Mucosa of gallbladder (tissue), 1 donor: ENCODE measurements around the gene RNF166. TPM values are rescaled to one million over a fixed set of nuclear protein-coding genes. Genes with fewer than 3 reads are reported as not detected.

Experiments
- DNase-seq: peaks from one replicate; pipeline ENCODE4 v3.0.0-alpha.2; 2020; ENCODE audit warnings: low spot score
- total RNA-seq: library from RNA; stranded (reverse); gene quantifications from one replicate; pipeline ENCODE4 v1.2.1, GENCODE V29; 2021
- donor health status: DM: no; HTN: no; CAD: no.

Gene RNF166
- total RNA-seq, 1 donor from 2014 or later: 28.4 TPM

DNA sequence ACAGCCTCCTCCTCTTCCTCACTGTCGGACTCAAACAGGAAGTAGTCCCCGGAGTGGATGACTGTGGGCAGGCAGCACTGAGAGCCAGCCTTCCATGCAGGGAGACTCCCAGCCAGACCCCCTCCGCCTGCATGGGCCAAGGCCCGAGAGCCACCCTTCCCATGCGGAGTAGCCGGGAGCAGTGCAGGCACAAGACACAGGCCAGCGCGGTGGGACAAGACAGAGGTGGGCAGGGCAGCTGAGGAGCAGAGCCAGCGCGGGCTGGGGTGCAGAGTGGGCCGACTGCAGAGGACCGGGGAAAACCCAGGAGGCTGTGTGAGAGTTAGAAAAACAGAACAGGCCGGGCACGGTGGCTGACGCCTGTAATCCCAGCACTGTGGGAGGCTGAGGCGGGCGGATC is 17.7 kb upstream of the RNF166 start:
- DNase-seq: no peak

DNA sequence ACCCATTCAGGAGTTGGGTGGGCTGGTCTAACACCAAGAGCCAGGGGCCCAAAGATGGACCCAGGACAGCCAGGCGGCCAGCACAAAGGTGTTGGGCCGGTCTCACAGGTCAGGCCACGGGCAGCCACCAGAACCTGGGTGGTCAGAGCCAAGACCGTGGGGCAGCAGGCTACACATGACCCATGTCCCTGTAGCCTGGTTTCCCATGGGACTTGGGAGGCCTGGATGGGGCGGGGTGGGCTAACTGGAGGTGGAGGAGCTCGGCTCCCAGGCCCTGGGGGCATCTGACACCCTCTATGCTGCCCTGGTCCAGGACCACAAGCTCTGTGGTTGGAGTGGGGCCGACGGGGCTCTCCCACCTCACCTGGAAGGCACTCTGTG is 17.3 kb upstream of the RNF166 start:
- DNase-seq: no peak

DNA sequence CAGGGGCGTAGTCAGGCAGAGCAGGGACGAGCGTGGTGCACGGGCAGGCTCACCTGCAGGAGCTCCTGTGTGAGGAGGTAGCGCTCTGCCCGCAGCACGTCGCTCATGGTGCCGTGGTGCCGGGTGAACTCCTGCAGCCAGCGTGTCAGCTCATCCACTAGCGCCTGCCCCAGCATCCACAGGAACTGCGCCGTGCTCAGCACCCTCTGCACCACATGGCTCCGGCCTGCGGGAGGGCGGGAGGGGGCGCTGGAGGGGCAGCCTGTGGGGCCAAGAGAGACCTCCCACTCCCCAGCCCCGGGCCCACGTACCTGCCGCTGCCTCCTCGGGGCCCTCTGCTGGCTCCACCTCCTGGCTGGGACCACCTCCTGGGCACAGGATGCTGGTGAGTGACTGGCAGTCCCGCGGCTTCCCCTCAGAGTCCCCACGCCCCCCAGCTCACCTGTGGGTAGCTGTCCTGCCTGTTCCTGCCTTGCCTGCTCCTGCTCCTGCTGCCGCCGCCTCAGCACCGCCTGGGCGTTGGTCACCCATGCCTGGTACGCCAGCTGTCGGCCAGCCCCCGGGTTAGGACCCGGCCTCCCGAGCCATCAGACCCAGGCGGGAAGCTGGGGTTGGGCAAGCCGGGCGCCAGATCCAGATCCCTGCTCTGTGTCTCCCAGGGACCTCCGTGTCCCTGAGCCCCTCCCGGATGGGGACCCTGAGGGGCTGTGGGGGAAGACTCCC is 16.7 kb upstream of the RNF166 start:
- DNase-seq: no peak

DNA sequence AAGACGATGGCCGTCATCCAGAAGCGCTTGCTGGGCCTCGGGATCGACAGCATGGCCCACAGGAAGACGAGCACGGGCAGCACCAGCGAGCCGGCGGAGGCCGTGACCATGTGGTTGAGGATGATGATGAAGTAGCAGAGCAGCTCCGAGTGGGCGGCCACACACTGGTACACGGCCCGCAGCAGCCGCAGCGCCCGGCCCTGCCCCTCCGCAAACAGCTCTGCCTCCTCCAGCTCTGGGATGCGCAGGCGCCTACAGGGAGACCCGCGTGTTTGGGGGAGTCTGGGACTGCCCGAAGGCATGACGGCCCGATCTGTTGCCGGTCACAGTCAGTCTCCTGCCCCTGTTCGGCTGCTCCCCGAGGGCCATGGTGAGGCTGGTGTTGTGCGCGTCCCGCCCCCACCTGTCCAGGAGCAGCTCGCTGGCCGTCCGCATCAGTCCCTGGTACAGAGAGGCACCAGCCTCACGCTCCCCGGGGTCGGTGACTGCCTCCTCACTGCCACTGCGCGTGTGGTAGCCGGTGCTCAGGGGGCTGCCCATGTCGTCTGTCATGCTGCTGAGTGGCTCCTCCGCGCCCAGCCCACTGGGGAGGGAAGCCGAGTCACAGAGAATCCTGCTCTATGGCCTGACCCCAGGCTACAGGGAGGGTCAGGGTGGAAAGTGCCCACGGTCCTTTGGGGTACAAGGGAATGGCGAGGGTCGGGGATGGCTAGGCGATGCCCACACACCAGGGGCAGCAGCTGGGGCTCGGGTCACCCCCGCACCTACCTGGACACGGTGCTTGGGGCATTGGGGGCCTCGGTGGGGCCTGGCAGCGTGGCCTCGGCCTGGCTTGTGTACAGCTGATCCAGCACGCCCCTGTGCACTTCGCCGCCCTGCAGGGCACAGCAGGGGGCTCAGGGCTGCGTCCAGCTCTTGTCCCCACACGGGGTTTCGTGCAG is 15.9 kb upstream of the RNF166 start:
- DNase-seq: no peak

DNA sequence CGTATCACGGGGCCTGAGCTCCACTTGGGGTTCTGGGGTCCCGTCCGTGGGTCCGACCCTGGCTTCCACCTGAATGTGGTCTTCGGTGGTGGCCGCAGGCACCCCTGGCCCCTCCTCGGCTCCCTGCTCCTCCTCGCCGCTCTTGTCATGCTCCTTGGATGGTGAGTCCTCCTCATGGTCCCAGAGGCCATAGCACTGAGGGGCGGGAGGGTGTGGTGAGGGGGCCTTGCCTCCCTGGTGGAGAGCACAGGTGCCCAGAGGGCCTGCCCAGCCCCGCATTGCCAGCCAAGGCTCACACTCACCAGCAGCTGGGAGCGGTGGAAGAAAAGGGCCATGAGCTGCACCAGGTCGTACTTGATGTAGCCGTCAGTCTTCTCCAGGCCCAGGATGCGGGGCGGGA is 15.0 kb upstream of the RNF166 start:
- no peak for DNase-seq

DNA sequence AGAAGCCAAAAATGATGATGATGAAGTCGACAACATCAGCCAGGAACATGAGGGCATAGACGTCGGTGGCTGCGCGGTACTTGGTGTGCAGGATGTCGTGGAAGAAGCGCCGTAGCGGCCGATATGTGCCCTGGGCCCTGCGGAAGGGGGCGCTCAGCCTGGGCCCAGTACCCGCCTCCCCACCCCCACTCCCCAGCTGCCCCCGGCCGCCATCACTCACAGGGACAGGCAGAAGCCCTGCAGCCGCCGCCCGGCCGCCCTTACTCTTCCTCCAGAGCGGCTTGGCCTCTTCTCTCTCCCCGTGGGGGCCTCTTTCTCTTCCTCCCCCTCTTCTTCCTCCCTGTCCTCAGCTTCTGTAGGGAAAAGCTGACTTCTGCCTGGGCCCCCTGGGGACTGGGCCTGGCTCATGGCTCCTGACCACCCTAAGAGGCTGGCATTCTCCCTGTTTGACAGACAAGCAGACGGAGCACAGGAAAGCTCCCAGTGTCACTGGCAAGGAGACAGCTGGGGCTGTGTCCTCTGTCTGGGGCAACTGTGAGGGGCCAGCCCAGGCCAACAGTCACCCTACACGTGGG is 14.3 kb upstream of the RNF166 start:
- DNase-seq: no peak

DNA sequence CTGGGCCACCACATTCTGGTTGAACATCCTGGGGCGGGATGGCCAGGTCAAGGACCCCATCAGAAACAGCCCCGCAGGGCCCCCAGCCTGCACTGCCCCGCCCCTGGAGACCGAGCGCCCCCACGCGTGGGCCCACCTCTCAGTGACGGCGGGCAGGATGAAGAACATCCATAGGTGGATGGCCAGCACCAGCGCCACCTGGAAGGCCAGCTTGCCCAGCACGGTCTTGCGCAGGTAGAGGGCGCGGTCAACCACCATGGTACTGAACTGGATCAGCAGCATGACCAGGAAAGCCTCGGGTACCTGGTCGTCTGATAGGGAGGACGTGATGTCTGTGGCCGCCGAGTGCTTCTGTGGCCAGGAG is 13.7 kb upstream of the RNF166 start:
- no peak for DNase-seq

DNA sequence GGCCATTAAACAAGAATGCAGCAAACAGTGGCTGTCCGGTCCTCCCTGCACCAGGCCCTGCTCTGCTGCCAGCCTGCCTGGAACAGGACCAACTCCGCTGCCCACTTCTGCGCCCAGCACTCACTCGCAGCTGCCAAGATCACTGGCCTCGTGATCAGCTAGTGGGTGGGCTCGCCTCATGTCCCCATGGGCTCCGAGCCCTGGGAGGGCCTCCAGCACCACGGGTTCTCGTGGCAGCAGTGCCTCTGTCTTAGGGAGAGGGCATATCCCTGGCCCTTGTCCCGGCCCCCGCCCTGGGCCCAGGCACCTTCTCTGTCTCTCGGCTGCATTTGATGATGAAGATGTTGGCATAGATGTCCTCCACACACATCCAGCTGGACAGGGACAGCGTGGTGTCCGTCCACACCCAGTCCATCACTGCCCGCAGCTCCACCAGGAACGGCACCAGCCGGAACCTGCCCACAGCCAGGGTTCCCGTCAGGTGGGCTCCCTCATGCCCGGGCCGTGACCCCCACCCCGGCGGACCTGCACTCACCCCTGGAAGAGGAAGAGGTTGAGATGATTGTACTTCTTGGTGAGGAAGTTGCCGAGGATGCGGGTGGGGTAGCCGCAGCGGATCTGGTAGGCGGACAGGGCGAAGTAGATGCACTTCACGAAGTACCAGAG is 13.2 kb upstream of the RNF166 start:
- DNase-seq: peak; percentile 57

DNA sequence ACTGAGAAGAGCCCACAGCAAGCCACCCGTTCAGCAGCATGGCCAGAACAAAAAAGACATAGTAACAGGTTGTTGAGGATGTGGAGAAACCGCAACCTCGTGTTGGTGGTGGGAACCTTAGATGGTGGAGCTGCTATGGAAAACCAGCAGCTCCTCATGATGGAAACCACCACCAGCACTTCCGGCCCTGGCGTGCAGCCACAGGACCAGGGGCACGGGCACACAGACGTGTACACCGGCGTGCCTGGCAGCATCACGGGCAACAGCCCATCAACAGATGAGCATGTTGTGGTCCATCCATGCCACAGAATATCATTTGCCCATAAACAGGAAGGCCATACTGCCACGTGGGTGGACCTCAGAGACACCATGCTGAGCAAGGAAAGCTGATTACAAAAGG is 12.0 kb upstream of the RNF166 start:
- DNase-seq: no peak

DNA sequence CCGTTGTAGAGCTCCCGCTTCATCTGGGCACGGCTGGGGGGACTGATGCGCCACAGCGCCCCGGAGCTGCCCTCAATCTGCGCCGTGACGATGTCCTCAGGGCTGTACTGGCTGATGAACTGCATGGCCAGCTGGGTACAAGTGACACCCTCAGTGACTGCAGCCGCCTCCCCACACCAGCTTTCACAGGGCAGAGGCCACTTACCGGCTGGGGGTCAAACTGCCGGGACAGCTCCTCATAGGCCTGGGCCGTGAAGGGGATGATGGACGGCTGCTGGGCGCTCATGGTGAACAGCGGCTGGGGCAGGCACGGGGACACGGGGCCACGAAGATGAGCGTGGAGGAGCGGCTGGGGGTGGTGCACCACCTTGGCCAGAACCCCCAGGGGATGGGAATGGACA is 10.4 kb upstream of the RNF166 start:
- DNase-seq: no peak

DNA sequence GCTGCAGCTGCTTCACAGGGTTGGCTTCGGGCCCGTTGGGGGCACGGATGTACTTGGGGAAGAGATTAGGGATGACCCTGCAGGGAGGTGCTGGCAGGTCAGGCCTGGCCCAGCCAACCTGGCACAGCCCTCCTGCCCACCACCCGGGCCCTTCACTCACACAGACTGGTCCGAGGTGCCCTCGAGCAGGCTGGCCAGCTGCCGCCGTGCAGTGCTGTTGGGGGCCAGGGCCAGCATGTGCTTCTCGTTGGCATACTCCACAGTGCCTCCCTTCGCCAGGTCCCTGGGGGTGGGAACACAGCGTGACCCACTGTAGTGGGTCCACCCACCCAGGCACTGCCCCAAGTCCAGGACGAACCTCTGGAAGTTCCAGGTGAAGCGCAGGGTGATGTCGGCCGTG is 10.0 kb upstream of the RNF166 start:
- DNase-seq: no peak

DNA sequence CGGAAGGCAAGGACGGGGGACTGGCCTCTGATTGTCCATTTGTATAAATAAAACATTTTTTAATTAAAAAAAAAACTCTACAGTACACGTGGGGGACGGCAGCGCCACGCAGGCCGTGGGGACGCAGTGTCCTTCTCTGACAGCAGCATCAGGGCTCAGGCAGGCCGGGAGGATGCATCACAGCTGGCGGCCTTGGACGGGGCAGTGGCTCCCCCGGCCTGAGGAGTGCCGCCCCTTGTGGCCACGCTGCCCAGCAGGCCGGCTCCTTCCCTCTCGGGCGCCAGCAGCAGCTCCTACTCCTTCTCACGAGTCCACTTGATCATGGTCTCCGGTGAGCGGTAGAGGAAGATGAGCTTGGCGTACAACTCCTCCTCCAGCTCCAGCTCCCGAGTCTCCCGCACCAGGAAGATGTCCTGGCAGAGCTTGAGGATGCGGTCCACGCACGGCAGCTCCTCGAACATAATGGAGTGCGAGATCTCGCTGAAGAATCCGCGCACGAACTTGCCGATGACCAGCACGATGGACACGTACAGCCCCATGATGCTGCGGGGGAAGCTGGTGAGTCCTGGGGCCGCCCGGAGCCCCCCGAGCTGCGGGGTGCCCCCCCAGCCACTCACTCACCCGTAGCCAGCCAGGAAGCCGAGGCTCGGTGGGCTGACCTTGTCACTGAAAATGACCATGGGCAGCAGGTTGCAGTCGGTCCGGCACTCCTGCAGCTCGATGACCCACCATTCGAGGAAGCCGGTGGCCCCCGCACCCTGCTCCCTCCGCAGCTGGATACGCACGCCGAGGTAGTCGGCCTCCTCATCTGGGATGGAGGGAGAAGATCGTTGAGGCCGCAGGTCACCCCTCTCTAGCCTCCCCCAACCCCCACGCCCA is 9.3 kb upstream of the RNF166 start:
- DNase-seq: no peak

DNA sequence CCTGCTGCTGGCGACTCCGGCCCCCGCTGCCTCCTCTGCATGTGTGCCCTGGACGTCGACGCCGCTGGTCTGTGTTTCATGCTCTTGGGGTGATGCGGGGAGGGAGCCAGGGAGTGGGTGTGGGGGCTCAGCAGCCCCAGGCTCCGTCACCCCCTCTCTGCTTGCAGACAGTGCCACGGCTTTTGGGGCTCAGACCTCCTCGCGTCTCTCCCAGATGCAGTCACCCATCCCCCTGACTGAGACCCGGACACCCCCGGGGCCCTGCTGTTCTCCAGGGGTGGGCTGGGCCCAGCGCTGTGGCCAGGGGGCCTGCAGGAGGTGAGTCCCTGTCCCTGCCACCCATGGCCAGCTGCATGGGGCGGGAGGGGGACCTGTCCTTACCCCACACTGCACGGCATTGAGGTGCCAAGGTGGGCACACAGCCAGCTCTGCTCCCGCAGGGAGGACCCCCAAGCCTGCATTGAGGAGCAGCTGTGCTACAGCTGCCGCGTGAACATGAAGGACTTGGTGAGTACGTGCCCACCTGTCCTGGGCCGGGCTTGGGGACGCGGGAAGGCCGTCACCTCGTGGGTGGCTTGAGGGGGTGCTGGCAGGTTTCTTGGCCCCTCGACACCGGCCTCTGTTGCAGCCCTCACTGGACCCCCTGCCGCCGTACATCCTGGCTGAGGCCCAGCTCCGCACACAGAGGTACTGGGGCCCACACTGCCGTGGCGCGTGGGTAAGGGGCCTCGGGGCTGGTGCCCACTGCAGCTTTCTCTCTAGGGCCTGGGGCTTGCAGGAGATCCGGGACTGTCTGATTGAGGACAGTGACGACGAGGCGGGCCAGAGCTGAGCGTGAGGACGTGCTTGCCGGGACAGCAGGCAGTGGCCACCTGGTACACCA is 8.5 kb upstream of the RNF166 start:
- DNase-seq: no peak

DNA sequence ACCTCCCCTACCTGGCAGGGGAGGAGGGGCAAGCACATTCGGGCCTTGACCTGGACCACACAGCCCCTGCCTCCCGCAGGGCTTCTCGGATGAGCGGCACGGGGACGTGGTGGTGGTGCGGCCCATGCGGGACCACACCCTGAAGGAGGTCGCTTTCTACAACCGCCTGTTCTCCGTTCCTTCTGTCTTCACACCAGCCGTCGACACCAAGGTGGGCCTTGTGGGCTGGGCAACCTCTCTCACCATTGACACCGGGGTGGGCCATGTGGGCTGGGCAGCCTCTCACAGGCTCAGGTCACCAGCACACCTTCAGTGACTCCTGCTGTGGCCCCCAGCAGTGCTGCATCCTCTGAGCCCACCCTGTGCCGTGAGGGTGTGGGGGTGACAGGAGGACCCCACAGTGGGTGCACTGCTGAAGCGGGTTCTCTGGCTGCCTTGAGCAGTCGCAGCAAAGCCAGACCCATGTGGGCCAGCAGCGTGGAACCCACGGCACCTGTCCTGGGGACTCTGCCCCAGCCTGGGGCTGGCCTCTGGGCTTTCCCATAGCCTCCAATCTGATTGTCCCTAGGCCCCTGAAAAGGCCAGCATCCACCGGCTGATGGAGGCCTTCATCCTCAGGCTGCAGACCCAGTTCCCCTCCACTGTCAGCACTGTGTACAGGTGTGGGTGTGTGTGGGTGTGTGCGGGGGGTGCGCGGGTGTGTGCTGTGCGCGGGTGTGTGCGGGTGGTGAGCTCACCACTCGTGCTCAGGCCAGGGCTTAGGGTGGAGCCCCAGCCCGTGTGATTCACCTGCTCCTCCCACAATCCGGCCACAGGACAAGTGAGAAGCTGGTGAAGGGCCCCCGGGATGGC is 7.6 kb upstream of the RNF166 start:
- DNase-seq: no peak

DNA sequence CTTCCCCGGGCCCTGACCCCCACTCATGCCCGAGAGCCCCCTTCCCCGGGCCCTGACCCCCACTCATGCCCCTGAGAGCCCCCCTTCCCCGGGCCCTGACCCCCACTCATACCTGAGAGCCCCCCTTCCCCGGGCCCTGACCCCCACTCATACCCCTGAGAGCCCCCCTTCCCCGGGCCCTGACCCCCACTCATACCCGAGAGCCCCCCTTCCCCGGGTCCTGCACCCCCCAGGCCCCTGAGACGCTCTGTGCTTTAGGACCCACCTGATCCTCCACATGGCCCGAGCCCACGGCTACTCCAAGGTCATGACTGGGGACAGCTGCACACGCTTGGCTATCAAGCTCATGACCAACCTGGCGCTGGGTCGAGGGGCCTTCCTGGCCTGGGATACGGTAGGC is 6.8 kb upstream of the RNF166 start:
- DNase-seq: no peak

DNA sequence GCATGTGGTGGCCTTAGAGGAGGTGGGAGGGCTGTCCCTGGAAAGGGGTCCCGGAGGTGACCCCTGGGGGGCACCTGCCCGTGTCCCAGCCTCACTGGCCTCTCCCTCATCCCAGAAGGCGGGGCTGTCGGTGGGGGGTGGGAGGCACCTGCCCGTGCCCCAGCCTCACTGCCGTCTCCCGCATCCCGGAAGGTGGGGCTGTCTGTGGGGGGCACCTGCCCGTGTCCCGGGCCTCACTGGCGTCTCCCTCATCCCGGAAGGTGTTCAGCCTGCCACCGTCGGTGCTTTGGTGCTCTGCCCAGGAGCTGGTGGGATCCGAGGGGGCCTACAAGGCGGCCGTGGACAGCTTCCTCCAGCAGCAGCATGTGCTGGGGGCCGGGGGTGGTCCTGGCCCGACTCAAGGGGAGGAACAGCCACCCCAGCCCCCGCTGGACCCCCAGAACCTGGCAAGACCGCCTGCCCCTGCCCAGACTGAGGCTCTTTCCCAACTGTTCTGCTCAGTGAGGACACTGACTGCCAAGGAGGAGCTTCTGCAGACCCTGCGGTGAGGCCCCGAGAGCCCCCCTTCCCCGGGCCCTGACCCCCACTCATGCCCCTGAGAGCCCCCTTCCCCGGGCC is 6.3 kb upstream of the RNF166 start:
- DNase-seq: no peak

DNA sequence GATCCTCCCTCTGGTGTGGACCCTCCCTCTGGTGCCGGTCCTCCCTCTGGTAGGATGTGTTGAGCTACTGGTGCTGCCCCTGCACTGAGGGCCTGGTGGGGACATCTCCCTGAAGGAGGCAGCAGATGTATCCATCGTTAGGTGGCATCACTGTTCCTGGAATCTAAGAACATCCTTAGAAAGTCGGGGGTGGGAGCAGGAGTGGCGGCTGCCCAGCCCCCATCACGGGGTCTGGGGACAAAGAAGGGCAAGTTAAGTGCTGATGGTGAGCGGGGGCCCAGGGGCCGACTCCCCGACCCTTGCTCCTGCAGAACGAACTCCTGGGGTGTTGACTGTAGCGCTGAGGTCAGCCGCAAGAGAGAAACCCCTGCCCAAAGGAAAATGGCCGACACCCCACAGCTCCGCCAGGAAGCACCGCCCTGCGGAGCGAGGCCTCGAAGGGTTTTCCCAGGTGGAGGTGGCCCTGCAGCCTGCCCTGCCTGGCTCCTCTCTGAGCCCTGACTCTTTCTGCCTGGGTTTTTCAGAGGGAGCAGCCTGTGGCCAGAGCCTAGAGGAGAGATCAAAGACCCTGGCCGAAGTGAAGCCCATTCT is 5.6 kb upstream of the RNF166 start:
- no peak for DNase-seq

DNA sequence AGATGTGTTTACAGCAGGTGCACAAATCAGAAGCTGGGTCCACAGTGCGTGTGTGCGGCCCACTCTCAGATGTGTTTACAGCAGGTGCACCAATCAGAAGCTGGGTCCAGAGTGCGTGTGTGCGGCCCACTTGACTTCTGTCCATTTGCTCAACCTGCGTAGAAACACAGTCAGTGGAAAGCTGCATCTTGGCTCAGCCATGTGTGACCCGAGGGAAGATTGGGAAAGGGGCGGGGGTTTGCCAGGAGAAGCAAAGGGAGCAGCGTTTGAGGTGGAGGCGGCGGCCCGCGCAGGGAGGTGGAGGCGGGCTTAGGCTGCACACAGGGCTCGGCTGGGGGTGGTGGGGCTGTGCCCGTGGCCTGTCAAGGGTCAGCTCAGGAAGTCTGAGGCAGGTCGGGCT is 4.3 kb upstream of the RNF166 start:
- no peak for DNase-seq
